HEK293T (cell line): ENCODE results near the gene RBM6.

Source experiments
- BHLHE40 ChIP-seq: fragments of 450-650 bp; IDR thresholded peaks from 2 replicates; pipeline ENCODE4 v1.6.1; 2016; ENCODE audit warnings: mild to moderate bottlenecking, moderate library complexity, borderline replicate concordance
- SUZ12 ChIP-seq: fragments of 450-650 bp; IDR thresholded peaks from 2 replicates; pipeline ENCODE4 v1.6.1; 2016; ENCODE audit warnings: mild to moderate bottlenecking

GRCh38 chr3:49896345-49896744 is 43.6 kb upstream of the RBM6 start:
- no peak for TF ChIP-seq BHLHE40
- TF ChIP-seq SUZ12, result no peak
